WTC11 (cell line): Measurements from ENCODE around the gene HECTD4. TPM values are rescaled to one million over a fixed set of nuclear protein-coding genes. Genes with fewer than 3 reads are reported as not detected.

Experiments
- ATAC-seq: fragments of 200-7000 bp; cut with Tn5 transposase; 2 replicates; pipeline ENCODE4 v1.10.0; 2021; ENCODE audit warnings: mild to moderate bottlenecking, moderate library complexity
- CTCF ChIA-PET: fragments of 300-600 bp; sonication (Branson Sonifier 250); formaldehyde crosslinking; loops from one replicate; lab custom pipeline; 2021; ENCODE audit warnings: antibody characterized with exemption; lab: Charles Lee
- POLR2A ChIA-PET: fragments of 350-600 bp; sonication (Branson Sonifier 250); formaldehyde crosslinking; loops from one replicate; lab custom pipeline; 2021; ENCODE audit warnings: antibody characterized with exemption; lab: Charles Lee
- DNase-seq: peaks from one replicate; pipeline ENCODE4 v3.0.0; 2021; ENCODE audit warnings: low spot score
- H3K27ac Mint-ChIP-seq: 2 replicates; pipeline ENCODE4 v1.8.0; 2021; ENCODE audit warnings: mixed read lengths
- H3K27me3 Mint-ChIP-seq: 2 replicates; pipeline ENCODE4 v1.8.0; 2021; ENCODE audit warnings: low read depth, mild to moderate bottlenecking, moderate library complexity, mixed read lengths
- H3K36me3 Mint-ChIP-seq: 2 replicates; pipeline ENCODE4 v1.8.0; 2021; ENCODE audit warnings: mixed read lengths
- H3K4me1 Mint-ChIP-seq: 2 replicates; pipeline ENCODE4 v1.8.0; 2022; ENCODE audit warnings: mixed read lengths
- H3K4me3 Mint-ChIP-seq: 2 replicates; pipeline ENCODE4 v1.8.0; 2021; ENCODE audit warnings: mild to moderate bottlenecking, moderate library complexity, mixed read lengths
- H3K9me3 Mint-ChIP-seq: 2 replicates; pipeline ENCODE4 v1.8.0; 2021; ENCODE audit warnings: mixed read lengths
- ATF6 ChIP-seq: sonication (generic); formaldehyde crosslinking; IDR thresholded peaks from 2 replicates; pipeline ENCODE4 v1.8.1; 2023; ENCODE audit warnings: mild to moderate bottlenecking, missing genetic modification reagents
- CBFB ChIP-seq: sonication (generic); formaldehyde crosslinking; IDR thresholded peaks from 2 replicates; pipeline ENCODE4 v1.8.1; 2022; ENCODE audit warnings: mild to moderate bottlenecking, low read depth, missing genetic modification reagents
- CREM ChIP-seq: sonication (generic); formaldehyde crosslinking; IDR thresholded peaks from 2 replicates; pipeline ENCODE4 v1.8.1; 2022; ENCODE audit warnings: mild to moderate bottlenecking, missing genetic modification reagents, moderate library complexity
- GABPB1 ChIP-seq: sonication (generic); formaldehyde crosslinking; IDR thresholded peaks from 2 replicates; pipeline ENCODE4 v1.8.1; 2023; ENCODE audit warnings: mild to moderate bottlenecking, missing genetic modification reagents
- HMGA2 ChIP-seq: fragments of 250-450 bp; sonication (Bioruptor Pico); IDR thresholded peaks from 2 replicates; pipeline ENCODE4 v1.4.0; 2021; ENCODE audit warnings: mild to moderate bottlenecking, moderate library complexity
- IRF2 ChIP-seq: sonication (generic); formaldehyde crosslinking; IDR thresholded peaks from 2 replicates; pipeline ENCODE4 v1.8.0; 2022; ENCODE audit warnings: low read depth, missing genetic modification reagents, borderline replicate concordance
- KAT7 ChIP-seq: sonication (generic); formaldehyde crosslinking; IDR thresholded peaks from 2 replicates; pipeline ENCODE4 v1.8.1; 2023; ENCODE audit warnings: missing genetic modification reagents, mild to moderate bottlenecking, borderline replicate concordance
- MXD4 ChIP-seq: fragments of 250-450 bp; sonication (Bioruptor Pico); IDR thresholded peaks from 2 replicates; pipeline ENCODE4 v1.8.0; 2021; ENCODE audit warnings: mild to moderate bottlenecking, moderate library complexity, borderline replicate concordance
- NFATC4 ChIP-seq: fragments of 250-450 bp; sonication (Bioruptor Pico); IDR thresholded peaks from 2 replicates; pipeline ENCODE4 v1.9.0; 2021; ENCODE audit warnings: mild to moderate bottlenecking
- NR3C1 ChIP-seq: sonication (generic); formaldehyde crosslinking; conservative IDR thresholded peaks from 2 replicates; pipeline ENCODE4 v1.8.1; 2023; ENCODE audit warnings: low read depth, mild to moderate bottlenecking, missing genetic modification reagents
- OVOL2 ChIP-seq: fragments of 250-450 bp; sonication (Bioruptor Pico); IDR thresholded peaks from 2 replicates; pipeline ENCODE4 v1.9.0; 2021; ENCODE audit warnings: mild to moderate bottlenecking, borderline replicate concordance
- RELA ChIP-seq: sonication (generic); formaldehyde crosslinking; IDR thresholded peaks from 2 replicates; pipeline ENCODE4 v1.8.1; 2022; ENCODE audit warnings: missing genetic modification reagents, mild to moderate bottlenecking, borderline replicate concordance
- SMAD3 ChIP-seq: sonication (generic); formaldehyde crosslinking; IDR thresholded peaks from 2 replicates; pipeline ENCODE4 v1.8.0; 2022; ENCODE audit warnings: missing genetic modification reagents, mild to moderate bottlenecking, borderline replicate concordance
- TEAD1 ChIP-seq: sonication (generic); formaldehyde crosslinking; IDR thresholded peaks from 2 replicates; pipeline ENCODE4 v1.8.0; 2022; ENCODE audit warnings: mild to moderate bottlenecking, missing genetic modification reagents
- TP53 ChIP-seq: sonication (generic); formaldehyde crosslinking; IDR thresholded peaks from 2 replicates; pipeline ENCODE4 v1.8.1; 2023; ENCODE audit warnings: mild to moderate bottlenecking, missing genetic modification reagents
- ZNF219 ChIP-seq: sonication (generic); formaldehyde crosslinking; IDR thresholded peaks from 2 replicates; pipeline ENCODE4 v1.8.0; 2023; ENCODE audit warnings: missing genetic modification reagents, mild to moderate bottlenecking, borderline replicate concordance
- ZNF671 ChIP-seq: fragments of 250-450 bp; sonication (Bioruptor Pico); IDR thresholded peaks from 2 replicates; pipeline ENCODE4 v1.8.0; 2021; ENCODE audit warnings: mild to moderate bottlenecking
- total RNA-seq: library from RNA; stranded (reverse); gene quantifications from 3 replicates; pipeline ENCODE4 v1.2.3, GENCODE V29; 2021
- TF ChIP-seq, protein P1 (sequence below): sonication (generic); formaldehyde crosslinking; IDR thresholded peaks from 2 replicates; pipeline ENCODE4 v1.8.0; 2022; ENCODE audit warnings: mild to moderate bottlenecking, missing genetic modification reagents
- TF ChIP-seq, protein P2 (sequence below): sonication (generic); formaldehyde crosslinking; IDR thresholded peaks from 2 replicates; pipeline ENCODE4 v1.8.1; 2023; ENCODE audit warnings: mild to moderate bottlenecking, missing genetic modification reagents, moderate library complexity
- TF ChIP-seq, protein P3 (sequence below): sonication (generic); formaldehyde crosslinking; IDR thresholded peaks from 2 replicates; pipeline ENCODE4 v1.8.0; 2022; ENCODE audit warnings: mild to moderate bottlenecking, missing genetic modification reagents
- TF ChIP-seq, protein P4 (sequence below): fragments of 250-450 bp; sonication (Bioruptor Pico); IDR thresholded peaks from 2 replicates; pipeline ENCODE4 v1.9.0; 2021; ENCODE audit warnings: moderate library complexity, mild to moderate bottlenecking, inconsistent platforms, borderline replicate concordance
- TF ChIP-seq, protein P5 (sequence below): sonication (generic); formaldehyde crosslinking; IDR thresholded peaks from 2 replicates; pipeline ENCODE4 v1.8.1; 2023; ENCODE audit warnings: mild to moderate bottlenecking, missing genetic modification reagents, moderate library complexity
- TF ChIP-seq, protein P6 (sequence below): sonication (generic); formaldehyde crosslinking; IDR thresholded peaks from 2 replicates; pipeline ENCODE4 v1.8.1; 2023; ENCODE audit warnings: mild to moderate bottlenecking, missing genetic modification reagents

HECTD4 gene
- total RNA-seq, 1 experiment from 2014 or later: 31.7 TPM

- no peak for DNase-seq
- TF ChIP-seq GABPB1 (CRISPR knock-in tag) (no peak), SMAD3 (CRISPR knock-in tag) (no peak), NFATC4 (CRISPR knock-in tag) (no peak), CBFB (no peak), OVOL2 (CRISPR knock-in tag) (no peak), TEAD1 (CRISPR knock-in tag) (no peak), NR3C1 (CRISPR knock-in tag) (no peak), KAT7 (CRISPR knock-in tag) (no peak), ZNF671 (CRISPR knock-in tag) (no peak), IRF2 (no peak), MXD4 (CRISPR knock-in tag) (no peak), HMGA2 (CRISPR knock-in tag) (no peak), ATF6 (no peak)
- TF ChIP-seq, protein P1, sequence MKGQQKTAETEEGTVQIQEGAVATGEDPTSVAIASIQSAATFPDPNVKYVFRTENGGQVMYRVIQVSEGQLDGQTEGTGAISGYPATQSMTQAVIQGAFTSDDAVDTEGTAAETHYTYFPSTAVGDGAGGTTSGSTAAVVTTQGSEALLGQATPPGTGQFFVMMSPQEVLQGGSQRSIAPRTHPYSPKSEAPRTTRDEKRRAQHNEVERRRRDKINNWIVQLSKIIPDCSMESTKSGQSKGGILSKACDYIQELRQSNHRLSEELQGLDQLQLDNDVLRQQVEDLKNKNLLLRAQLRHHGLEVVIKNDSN (CRISPR knock-in tag): no peak
- TF ChIP-seq, protein P2, sequence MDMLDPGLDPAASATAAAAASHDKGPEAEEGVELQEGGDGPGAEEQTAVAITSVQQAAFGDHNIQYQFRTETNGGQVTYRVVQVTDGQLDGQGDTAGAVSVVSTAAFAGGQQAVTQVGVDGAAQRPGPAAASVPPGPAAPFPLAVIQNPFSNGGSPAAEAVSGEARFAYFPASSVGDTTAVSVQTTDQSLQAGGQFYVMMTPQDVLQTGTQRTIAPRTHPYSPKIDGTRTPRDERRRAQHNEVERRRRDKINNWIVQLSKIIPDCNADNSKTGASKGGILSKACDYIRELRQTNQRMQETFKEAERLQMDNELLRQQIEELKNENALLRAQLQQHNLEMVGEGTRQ (CRISPR knock-in tag): no peak
- TF ChIP-seq, protein P3, sequence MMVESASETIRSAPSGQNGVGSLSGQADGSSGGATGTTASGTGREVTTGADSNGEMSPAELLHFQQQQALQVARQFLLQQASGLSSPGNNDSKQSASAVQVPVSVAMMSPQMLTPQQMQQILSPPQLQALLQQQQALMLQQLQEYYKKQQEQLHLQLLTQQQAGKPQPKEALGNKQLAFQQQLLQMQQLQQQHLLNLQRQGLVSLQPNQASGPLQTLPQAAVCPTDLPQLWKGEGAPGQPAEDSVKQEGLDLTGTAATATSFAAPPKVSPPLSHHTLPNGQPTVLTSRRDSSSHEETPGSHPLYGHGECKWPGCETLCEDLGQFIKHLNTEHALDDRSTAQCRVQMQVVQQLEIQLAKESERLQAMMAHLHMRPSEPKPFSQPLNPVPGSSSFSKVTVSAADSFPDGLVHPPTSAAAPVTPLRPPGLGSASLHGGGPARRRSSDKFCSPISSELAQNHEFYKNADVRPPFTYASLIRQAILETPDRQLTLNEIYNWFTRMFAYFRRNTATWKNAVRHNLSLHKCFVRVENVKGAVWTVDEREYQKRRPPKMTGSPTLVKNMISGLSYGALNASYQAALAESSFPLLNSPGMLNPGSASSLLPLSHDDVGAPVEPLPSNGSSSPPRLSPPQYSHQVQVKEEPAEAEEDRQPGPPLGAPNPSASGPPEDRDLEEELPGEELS: no peak
- TF ChIP-seq, protein P4, sequence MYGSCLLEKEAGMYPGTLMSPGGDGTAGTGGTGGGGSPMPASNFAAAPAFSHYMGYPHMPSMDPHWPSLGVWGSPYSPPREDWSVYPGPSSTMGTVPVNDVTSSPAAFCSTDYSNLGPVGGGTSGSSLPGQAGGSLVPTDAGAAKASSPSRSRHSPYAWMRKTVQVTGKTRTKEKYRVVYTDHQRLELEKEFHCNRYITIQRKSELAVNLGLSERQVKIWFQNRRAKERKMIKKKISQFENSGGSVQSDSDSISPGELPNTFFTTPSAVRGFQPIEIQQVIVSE (CRISPR knock-in tag): no peak
- TF ChIP-seq, protein P5, sequence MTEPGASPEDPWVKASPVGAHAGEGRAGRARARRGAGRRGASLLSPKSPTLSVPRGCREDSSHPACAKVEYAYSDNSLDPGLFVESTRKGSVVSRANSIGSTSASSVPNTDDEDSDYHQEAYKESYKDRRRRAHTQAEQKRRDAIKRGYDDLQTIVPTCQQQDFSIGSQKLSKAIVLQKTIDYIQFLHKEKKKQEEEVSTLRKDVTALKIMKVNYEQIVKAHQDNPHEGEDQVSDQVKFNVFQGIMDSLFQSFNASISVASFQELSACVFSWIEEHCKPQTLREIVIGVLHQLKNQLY: no peak
- TF ChIP-seq, all 79 proteins: peak for 0
- no peaks in the 10 kb centered on the region for H3K27me3 Mint-ChIP-seq
- no peaks in the 10 kb centered on the region for H3K4me1 Mint-ChIP-seq
- no peak overlapping the region for H3K27ac Mint-ChIP-seq
- ChIA-PET CTCF (interaction anchor here (2.0 kb wide), 1 partner anchor 195 kb away, joined by 6 read pairs; no protein-coding TSS in a partner anchor), POLR2A (no interaction called here)
- ATAC-seq: no peak
- no peaks in the 10 kb centered on the region for H3K9me3 Mint-ChIP-seq
- no peak overlapping the region for H3K4me3 Mint-ChIP-seq
- H3K36me3 Mint-ChIP-seq: peaks cover 22% of the 10 kb centered on the region
Observed at GRCh38 chr12:112192475-112192874, 189.8 kb downstream of the HECTD4 start.

DNA sequence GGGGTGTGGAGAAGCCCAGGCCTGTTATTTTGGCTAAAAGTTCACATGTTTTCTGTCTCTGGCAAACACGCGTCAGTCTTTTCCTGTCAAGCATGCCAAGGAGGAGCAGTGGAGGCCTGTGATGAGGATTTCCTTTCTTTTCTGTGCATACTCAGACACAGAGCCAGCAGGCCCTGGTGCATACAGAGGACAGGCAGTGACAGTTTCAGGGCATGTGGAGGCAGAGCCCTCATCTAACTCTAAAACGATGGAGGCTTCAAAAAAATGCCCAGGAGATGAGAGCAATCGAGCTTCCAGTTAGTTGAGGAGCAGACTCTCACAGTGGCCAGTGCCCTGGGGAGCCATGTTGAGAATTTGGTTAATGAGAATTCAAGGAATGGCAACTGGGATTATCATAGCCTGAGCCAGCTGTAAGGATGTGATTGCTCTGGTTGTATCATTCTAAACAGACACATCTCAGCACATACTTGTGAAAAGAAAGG is 190.3 kb downstream of the HECTD4 start:
- CTCF ChIA-PET: interaction anchor here (0.8 to 2.0 kb wide), 2 partner anchors 172 to 195 kb away, joined by 3 to 6 read pairs; no protein-coding TSS in a partner anchor
- H3K36me3 Mint-ChIP-seq: peaks cover 22% of the 10 kb centered on the region
- no peak overlapping the region for H3K4me3 Mint-ChIP-seq
- ATAC-seq: no peak
- POLR2A ChIA-PET: no interaction called here
- H3K27ac Mint-ChIP-seq: no peak overlapping the region
- no peak for DNase-seq
- no peaks in the 10 kb centered on the region for H3K27me3 Mint-ChIP-seq
- TF ChIP-seq CREM (CRISPR knock-in tag) (no peak), GABPB1 (CRISPR knock-in tag) (no peak), RELA (CRISPR knock-in tag) (no peak), TP53 (CRISPR knock-in tag) (no peak), ZNF219 (CRISPR knock-in tag) (no peak)
- TF ChIP-seq, protein P6, sequence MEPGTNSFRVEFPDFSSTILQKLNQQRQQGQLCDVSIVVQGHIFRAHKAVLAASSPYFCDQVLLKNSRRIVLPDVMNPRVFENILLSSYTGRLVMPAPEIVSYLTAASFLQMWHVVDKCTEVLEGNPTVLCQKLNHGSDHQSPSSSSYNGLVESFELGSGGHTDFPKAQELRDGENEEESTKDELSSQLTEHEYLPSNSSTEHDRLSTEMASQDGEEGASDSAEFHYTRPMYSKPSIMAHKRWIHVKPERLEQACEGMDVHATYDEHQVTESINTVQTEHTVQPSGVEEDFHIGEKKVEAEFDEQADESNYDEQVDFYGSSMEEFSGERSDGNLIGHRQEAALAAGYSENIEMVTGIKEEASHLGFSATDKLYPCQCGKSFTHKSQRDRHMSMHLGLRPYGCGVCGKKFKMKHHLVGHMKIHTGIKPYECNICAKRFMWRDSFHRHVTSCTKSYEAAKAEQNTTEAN (CRISPR knock-in tag): no peak
- TF ChIP-seq, protein P3: no peak
- H3K9me3 Mint-ChIP-seq: no peaks in the 10 kb centered on the region
- no peaks in the 10 kb centered on the region for H3K4me1 Mint-ChIP-seq
